HG03575 (cell line): ENCODE results near the gene GIMAP6.
"Not testable (repeated sequence)": the region's sequence is repeated elsewhere in the genome, so short reads cannot be mapped to it uniquely, and the experiment has no call there.

Experiments
- ATAC-seq: cut with Tn5 transposase; IDR thresholded peaks from one replicate; pipeline ENCODE4 v1.9.1; 2021; ENCODE audit not compliant: unreplicated experiment, insufficient number of reproducible peaks, low FRiP score; ENCODE audit errors: extremely low read depth

Gene GIMAP6

GRCh38 chr7:150649080-150649385, 16.8 kb upstream of the GIMAP6 start:
- no peak for ATAC-seq

- ATAC-seq = no peak
Observed at GRCh38 chr7:150648353-150649079, 16.3 kb upstream of the GIMAP6 start.

- ATAC-seq = no peak
Observed at GRCh38 chr7:150645259-150646020, 13.3 kb upstream of the GIMAP6 start.

GRCh38 chr7:150642926-150643325, 10.7 kb upstream of the GIMAP6 start:
- no peak for ATAC-seq

- no peak for ATAC-seq
Observed at GRCh38 chr7:150641854-150642253, 9.7 kb upstream of the GIMAP6 start.

- no peak for ATAC-seq
Observed at GRCh38 chr7:150633926-150634325, 1.7 kb upstream of the GIMAP6 start.

GRCh38 chr7:150631084-150631826, 930 bp downstream of the GIMAP6 start:
- no peak for ATAC-seq

GRCh38 chr7:150629347-150629746, 2.8 kb downstream of the GIMAP6 start:
- ATAC-seq = no peak

GRCh38 chr7:150627959-150628358, 4.2 kb downstream of the GIMAP6 start:
- no peak for ATAC-seq

- ATAC-seq = no peak
Observed at GRCh38 chr7:150626696-150627095, 5.5 kb downstream of the GIMAP6 start.

- ATAC-seq = no peak
Observed at GRCh38 chr7:150621376-150621775, 10.8 kb downstream of the GIMAP6 start.

GRCh38 chr7:150620617-150621371, 11.4 kb downstream of the GIMAP6 start:
- ATAC-seq = no peak

GRCh38 chr7:150620061-150620460, 12.1 kb downstream of the GIMAP6 start:
- no peak for ATAC-seq

- not testable (repeated sequence) for ATAC-seq
Observed at GRCh38 chr7:150615221-150615755, 16.9 kb downstream of the GIMAP6 start.

GRCh38 chr7:150614426-150614825, 17.8 kb downstream of the GIMAP6 start:
- not testable (repeated sequence) for ATAC-seq

- no peak for ATAC-seq
Observed at GRCh38 chr7:150613880-150614279, 18.3 kb downstream of the GIMAP6 start.

GRCh38 chr7:150612925-150613324, 19.3 kb downstream of the GIMAP6 start:
- no peak for ATAC-seq

GRCh38 chr7:150610233-150610632, 22.0 kb downstream of the GIMAP6 start:
- ATAC-seq = no peak

- not testable (repeated sequence) for ATAC-seq
Observed at GRCh38 chr7:150603600-150603999, 28.6 kb downstream of the GIMAP6 start.
